Spinal cord (tissue), 10 donors: ENCODE data around the gene HNRNPR. TPM values are rescaled to one million over a fixed set of nuclear protein-coding genes. Genes with fewer than 3 reads are reported as not detected.
"Not testable (repeated sequence)": the region's sequence is repeated elsewhere in the genome, so short reads cannot be mapped to it uniquely, and the experiment has no call there.

Source experiments
- DNase-seq, 6 donors: peaks; one replicate each; pipeline versions ENCODE4 v3.0.0 to v3.0.0-alpha.2; 2013 to 2015; ENCODE audit warnings: low spot score in 6 of 6, low read depth in 4 of 6
- H3K27ac ChIP-seq: one replicate; pipeline ENCODE4 v1.5.1; 2013; ENCODE audit warnings: low read depth, low read length, control low read depth
- H3K27me3 ChIP-seq: one replicate; pipeline ENCODE4 v1.6.1; 2013; ENCODE audit warnings: low read length; ENCODE audit not compliant: control insufficient read depth, insufficient read depth
- H3K36me3 ChIP-seq: one replicate; pipeline ENCODE4 v1.6.1; 2013; ENCODE audit warnings: low read length; ENCODE audit not compliant: control insufficient read depth, insufficient read depth
- H3K4me1 ChIP-seq: one replicate; pipeline ENCODE4 v1.6.1; 2013; ENCODE audit warnings: low read length; ENCODE audit not compliant: control insufficient read depth, insufficient read depth
- H3K4me3 ChIP-seq: one replicate; pipeline ENCODE4 v1.5.1; 2013; ENCODE audit warnings: low read depth, low read length, control low read depth
- H3K9me3 ChIP-seq: one replicate; pipeline ENCODE4 v1.6.1; 2013; ENCODE audit warnings: low read length; ENCODE audit not compliant: control insufficient read depth, insufficient read depth
- WGBS: methylation state at CpG from one replicate; pipeline ENCODE4 v1.1.5; 2013; ENCODE audit warnings: missing lambda C conversion rate; ENCODE audit not compliant: insufficient coverage; 5-methylcytosine and 5-hydroxymethylcytosine counted together
- polyA plus RNA-seq, 2 donors: library from polyadenylated mRNA; unstranded; fragments of 120-200 nt; gene quantifications; one replicate each; pipeline ENCODE4 v1.2.1, GENCODE V29; 2013; ENCODE audit not compliant: insufficient read length in 2 of 2
- total RNA-seq, 2 donors: library from RNA; depleted of rRNA in 1 of 2; stranded (reverse); fragments of 120-200 nt in 1 of 2; fragments of >200 nt in 1 of 2; gene quantifications; one replicate each; pipeline versions ENCODE4 v1.2.3 to v1.2.4, GENCODE V29; 2013 to 2014
- donor health status: healthy.

Gene HNRNPR
- total and polyA plus RNA-seq, 4 donors: 109 to 204 (median 167) TPM

DNA sequence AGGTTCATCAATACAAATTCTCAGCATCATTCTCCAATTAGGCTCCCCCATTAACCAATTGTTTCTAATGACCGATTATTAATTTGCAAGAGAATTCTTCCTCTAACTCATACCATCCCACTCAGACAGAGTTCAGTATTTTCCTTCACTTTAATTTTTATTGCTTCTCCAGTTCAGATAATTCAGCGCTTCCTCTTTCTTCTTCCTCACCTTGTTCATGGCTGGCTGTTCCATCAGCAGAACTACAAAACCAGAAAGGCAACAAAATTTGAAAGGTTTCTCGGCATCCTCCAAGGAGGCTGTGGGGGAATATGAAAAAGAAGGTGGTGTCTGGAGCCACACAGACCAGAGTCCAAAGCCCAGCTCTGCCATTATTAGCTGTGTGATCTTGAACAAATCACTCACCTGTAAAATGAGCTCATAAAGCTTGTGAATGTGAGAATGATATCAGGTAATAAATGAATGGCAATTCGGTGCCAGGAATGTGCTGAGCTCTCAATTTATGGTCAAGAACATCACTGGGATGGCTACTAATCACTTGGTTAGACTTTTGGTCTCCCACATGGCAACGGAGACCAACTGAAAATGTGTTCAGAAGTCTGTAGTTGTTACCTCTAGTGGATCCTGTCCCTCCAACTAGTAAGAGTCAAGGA, 37.3 kb upstream of the HNRNPR start:
- H3K9me3 ChIP-seq: no peaks in the 10 kb centered on the region
- no peaks in the 10 kb centered on the region for H3K36me3 ChIP-seq
- 83% methylated on average over 2 of the region's 5 CpGs for WGBS
- no peaks in the 10 kb centered on the region for H3K27me3 ChIP-seq
- no peak overlapping the region for H3K4me3 ChIP-seq
- H3K4me1 ChIP-seq: peaks cover 12% of the 10 kb centered on the region
- peak in 1 of 6 donors; percentile 14 for DNase-seq
- H3K27ac ChIP-seq: no peak overlapping the region

DNA sequence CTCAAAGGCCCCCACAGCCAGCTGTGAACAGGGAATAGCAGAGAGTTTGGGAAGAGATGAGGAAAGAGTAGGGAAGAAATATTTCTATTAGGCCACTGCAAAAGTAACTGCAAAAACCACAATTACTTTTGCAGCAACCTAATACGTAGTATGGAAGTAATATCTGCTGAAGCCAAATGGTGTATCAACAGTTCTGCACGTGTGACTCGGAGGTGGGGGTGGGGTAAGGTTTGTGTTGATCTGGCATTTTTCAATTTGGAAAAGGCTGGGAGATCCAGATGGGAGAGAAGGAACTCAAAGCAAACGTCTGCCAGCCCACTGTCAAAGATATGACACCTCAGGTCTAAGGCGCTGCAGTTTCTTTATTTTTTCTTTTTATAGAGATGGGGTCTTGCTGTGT, 36.6 kb upstream of the HNRNPR start:
- no peaks in the 10 kb centered on the region for H3K36me3 ChIP-seq
- H3K27ac ChIP-seq: no peak overlapping the region
- no peaks in the 10 kb centered on the region for H3K9me3 ChIP-seq
- H3K27me3 ChIP-seq: no peaks in the 10 kb centered on the region
- DNase-seq: peak in 1 of 6 donors; percentile 39
- 68% methylated on average over 3 of the region's 5 CpGs for WGBS
- no peak overlapping the region for H3K4me3 ChIP-seq
- H3K4me1 ChIP-seq: peaks cover 12% of the 10 kb centered on the region

DNA sequence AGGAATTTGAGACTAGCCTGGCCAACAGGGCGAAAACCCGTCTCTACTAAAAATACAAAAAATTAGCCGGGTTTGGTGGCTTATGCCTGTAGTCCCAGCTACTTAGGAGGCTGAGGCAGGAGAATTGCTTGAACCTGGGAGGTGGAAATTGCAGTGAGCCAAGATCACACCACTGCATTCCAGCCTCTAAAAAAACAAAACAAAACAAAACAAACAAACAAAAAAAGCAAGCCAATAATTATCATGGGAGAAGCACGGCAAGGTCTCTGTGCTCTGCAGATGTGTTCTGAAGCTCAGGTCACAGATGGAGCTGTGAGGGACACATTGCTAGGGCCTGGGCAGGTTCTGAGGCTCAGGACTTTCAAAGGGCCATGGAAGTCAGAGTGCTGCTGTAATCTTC, 36.2 kb upstream of the HNRNPR start:
- DNase-seq, H3K27me3 ChIP-seq, H3K36me3 ChIP-seq, H3K4me3 ChIP-seq, H3K27ac ChIP-seq, H3K9me3 ChIP-seq: not testable (repeated sequence)
- H3K4me1 ChIP-seq: peaks cover 12% of the 10 kb centered on the region
- 53% methylated on average over 1 of the region's 4 CpGs for WGBS

DNA sequence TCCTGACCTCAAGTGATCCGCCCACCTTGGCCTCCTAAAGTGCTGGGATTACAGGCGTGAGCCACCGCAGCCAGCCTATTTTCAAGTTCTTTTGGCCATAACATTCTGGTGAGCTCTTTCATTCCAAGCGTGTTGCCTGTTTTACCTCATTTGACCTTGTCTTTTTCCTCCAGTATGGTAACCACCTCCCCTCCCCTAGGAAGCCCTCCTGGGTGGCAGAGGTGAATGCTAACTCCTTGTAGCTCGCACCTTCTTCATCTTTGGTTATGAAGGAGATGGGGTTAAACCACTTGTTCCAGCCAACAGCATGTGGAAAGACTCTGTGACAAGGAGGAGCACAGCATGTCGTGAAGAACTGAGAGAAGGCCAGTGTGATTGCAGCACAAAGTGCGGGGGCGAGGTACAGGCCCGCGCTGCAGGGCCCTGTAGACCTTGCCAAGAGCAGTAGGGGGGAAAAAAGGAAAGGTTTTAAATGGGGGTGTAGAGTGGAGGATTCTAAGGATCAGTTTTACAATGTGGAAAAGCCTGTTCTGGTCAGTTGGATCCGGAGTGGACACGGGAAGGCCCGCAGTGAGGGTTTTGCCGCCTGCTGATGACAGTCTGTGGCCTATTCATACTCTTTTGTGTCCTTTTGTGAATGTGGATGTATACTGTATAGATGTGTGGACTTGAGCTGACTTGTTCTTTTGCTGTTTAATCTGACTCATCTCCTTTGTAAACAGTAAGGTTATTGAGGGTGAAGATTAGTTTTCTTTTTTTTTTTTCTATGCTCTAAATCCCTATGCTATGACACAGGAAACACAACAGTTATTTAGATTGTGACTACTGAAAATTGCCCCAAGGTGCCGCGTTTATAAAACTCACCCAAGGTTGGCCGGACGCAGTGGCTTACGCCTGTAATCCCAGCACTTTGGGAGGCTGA, 33.1 kb upstream of the HNRNPR start:
- Histone ChIP-seq H3K4me1 (peaks cover 14% of the 10 kb centered on the region), H3K27ac (peak overlapping the region; percentile 62), H3K9me3 (no peaks in the 10 kb centered on the region), H3K27me3 (no peaks in the 10 kb centered on the region), H3K36me3 (no peaks in the 10 kb centered on the region), H3K4me3 (no peak overlapping the region)
- 57% methylated on average over 11 of the region's 19 CpGs for WGBS
- DNase-seq: peak in 2 of 6 donors; percentile 17 to 59

DNA sequence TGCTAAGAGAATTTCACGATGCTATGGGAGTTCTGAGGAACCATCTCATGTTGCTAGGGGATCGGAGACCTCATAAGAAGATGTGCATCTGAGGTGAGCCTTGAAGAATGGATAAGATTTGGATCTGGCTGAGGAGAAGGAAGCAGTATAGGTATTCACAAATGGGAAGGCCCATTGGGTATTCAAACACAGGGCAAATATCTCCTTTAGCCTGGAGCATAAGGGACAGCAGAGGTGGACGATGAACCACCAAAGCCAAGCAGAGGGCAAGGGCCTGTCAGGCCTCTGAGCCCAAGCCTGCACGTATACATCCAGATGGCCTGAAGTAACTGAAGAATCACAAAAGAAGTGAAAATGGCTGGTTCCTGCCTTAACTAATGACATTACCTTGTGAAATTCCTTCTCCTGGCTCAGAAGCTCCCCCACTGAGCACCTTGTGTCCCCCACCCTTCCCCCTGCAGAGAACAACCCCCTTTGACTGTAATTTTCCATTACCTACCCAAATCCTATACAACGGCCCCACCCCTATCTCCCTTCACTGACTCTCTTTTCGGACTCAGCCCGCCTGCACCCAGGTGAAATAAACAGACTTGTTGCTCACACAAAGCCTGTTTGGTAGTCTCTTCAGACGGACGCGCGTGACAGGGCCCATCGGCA, 30.1 kb upstream of the HNRNPR start:
- H3K4me1 ChIP-seq: peaks cover 40% of the 10 kb centered on the region
- H3K4me3 ChIP-seq, DNase-seq, H3K9me3 ChIP-seq, H3K27ac ChIP-seq, H3K27me3 ChIP-seq, H3K36me3 ChIP-seq: not testable (repeated sequence)
- WGBS: 89% methylated on average over 12 of the region's 12 CpGs

DNA sequence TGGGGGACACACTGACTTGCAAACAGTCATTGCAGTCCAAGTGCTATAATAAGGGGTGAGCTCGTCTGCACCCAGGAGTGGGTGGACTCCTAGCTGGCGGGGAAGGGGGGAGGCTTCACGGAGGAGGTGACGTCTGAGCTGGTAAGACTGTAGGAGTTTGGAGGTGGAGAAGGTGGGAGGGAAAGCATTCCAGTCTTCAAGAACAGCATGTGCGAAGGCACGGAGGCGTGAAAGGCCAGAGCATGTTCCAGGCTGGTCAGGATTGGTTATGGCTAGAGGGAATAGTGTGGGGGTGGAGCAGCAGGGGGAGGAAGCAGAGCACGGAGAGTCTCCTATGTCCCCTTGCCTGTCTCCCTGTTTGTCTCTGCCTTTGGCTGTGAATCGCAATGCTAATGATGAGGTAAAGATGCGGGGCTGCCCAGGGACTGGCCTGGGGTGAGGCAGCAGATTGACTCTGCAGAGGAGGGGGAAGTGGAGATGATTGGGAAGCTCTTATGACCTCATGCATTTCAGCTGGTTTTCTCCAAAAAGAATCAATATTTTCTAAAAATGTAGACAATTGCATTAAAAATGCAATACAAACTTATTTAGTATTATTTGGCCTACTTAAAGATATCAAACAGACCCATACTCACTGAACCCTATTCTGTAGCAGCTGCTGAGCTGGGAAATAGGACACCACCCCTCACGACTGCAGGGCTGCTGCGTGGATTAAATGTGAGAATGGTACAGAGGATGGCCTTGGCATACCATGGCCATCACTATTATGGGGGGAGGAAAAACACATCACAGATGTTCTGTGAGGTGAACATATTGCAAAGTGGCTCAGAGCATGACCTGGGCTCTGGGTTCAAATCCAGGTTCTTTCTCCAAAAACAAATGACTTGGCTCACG, 28.1 kb upstream of the HNRNPR start:
- Histone ChIP-seq H3K9me3 (no peaks in the 10 kb centered on the region), H3K4me1 (peaks cover 46% of the 10 kb centered on the region), H3K36me3 (peaks cover 4% of the 10 kb centered on the region), H3K27me3 (no peaks in the 10 kb centered on the region), H3K27ac (peak overlapping the region; percentile 99), H3K4me3 (no peak overlapping the region)
- DNase-seq: no peak
- 73% methylated on average over 12 of the region's 13 CpGs for WGBS

DNA sequence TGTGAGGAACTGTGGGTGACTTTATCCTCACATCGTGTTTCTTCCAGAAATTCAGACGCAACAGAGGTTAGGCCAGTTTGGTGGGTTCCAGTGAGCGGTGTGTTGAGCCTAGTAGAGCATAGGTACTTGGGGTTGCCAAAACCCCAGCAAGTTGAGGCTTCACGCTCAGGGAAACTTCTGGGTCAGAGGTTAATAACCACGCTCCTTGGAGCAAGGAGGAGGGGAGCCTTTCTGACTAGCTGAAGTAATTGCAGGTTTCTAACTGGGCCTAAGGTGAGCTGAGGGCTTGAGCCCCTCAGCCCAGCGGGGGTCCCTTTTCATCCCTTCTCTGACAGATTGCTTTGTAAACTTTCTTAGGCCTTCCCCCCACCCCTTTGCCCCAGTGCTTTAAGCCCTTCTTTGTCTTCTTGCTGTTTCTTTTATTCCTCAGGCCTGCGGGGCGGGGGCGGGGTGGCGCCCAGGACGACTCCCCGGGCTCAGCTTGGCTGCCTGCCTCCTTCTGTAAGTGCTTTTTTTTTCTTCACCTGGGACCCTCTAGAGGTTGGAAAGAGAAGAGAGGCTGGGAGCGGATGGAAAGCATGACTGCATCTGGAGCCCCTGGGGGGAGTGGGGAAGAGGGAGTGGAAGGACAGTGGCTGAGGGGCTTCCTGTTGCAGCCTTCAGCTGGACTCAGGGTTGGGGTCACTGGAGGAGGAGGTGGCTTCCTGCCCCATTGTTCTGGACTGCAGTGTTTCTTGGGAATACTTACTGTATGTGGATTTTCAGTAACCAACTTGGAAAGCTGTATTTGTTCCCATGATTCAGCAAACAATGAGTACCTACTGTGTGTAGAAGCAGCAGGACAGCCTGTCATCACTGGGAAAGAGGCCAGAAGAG, 26.9 kb upstream of the HNRNPR start:
- H3K4me3 ChIP-seq: peak overlapping the region; percentile 98
- H3K27me3 ChIP-seq: no peaks in the 10 kb centered on the region
- H3K9me3 ChIP-seq: no peaks in the 10 kb centered on the region
- H3K4me1 ChIP-seq: peaks cover 43% of the 10 kb centered on the region
- peak overlapping the region; percentile 99 for H3K27ac ChIP-seq
- H3K36me3 ChIP-seq: peaks cover 4% of the 10 kb centered on the region
- 12% methylated on average over 13 of the region's 13 CpGs for WGBS
- peak in 2 of 6 donors; percentile 69 to 71 for DNase-seq

DNA sequence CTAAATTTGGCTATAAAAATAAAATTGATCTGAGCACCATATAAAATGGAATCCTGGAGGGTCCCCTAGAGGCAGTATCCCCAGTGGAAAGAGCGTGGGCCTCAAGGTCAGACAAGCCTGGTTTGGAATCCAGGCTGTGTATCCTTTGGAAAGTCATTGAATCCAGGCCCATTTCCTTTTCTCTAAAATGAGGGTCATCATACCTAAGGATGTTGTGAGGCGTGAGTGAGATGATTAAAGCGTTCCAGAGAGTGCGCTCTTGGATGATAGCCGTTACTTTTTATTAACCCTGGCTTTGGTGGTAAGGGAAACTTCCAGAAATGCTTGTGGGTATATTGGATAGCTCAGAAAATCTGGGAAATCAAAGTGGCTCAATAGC, 26.2 kb upstream of the HNRNPR start:
- peaks cover 43% of the 10 kb centered on the region for H3K4me1 ChIP-seq
- H3K27me3 ChIP-seq: no peaks in the 10 kb centered on the region
- WGBS: 19% methylated on average over 3 of the region's 5 CpGs
- H3K36me3 ChIP-seq: peaks cover 6% of the 10 kb centered on the region
- H3K4me3 ChIP-seq: peak overlapping the region; percentile 98
- H3K9me3 ChIP-seq: no peaks in the 10 kb centered on the region
- peak overlapping the region; percentile 99 for H3K27ac ChIP-seq
- DNase-seq: peak in 2 of 6 donors; percentile 11 to 22
